Mammary microvascular endothelial cell (primary cell): ENCODE results near the gene NPW. TPM values are rescaled to one million over a fixed set of nuclear protein-coding genes. Genes with fewer than 3 reads are reported as not detected.

Source experiments
- total RNA-seq: library from RNA; depleted of rRNA; stranded (reverse); fragments of >200 nt; gene quantifications from 2 replicates; pipeline ENCODE4 v1.2.3, GENCODE V29; 2015

Gene NPW
- 2.5 and 3.1 TPM in 2 replicates for total RNA-seq

DNA sequence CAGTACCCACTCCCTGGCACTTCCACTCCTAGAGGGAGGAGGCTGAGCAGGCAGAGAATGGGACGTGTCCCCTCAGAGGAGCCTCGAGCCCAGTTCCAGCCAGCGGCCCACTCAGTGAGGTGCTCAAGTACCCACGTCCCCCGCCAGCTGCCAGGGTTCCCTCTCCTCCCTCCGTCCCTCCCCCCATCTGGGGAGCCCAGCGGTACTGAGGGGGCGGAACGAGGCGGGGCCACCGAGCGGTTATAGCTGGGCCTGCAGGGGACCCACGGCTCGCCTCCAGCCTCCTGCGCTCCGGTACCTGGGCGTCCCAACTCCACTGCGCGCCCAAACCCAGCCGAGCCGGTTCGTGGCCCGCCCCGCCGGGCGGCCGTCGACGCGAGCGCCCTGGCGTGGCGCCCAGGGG is at the start of gene NPW:
TSS of gene NPW (plus strand) at position 268 of the 403 bp plus-strand sequence.

DNA sequence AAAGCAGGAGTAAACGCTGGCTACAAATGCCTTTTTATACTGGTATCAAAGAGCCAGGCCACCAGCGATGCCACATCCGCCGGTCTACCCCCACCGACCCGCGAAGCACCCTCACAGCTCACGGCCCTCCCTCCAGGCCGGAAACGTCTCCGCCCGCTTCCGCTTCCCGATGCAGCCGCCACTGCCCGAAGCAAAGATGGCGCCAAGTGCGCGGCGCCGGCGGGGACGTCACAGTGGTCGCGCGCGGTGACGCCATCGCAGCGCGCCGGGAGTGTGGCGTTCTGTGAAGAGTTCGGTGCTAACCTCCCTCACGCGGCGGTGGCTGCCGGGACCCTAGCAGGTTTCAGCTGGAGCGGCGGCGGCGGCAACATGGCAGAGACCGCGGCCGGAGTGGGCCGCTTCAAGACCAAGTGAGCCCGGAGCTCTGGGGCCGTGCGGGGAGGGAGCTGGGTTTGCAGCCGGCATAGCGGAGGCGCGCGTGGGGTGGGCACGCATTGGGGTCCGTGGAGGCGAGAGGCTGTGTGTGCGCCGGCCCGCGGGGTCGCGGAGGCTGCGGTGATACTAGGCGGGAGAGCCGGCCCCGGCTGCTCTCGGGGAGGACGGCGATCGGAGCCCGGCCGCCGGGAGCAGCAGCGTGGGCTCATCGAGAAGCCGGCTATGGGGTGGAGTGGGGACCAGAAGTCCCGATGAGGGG is 47.6 kb upstream of the NPW start, which contains the start of gene TBL3:
TSS of gene TBL3 (plus strand) at position 258 of the 694 bp plus-strand sequence. CDS start at position 370, 112 bp downstream.

DNA sequence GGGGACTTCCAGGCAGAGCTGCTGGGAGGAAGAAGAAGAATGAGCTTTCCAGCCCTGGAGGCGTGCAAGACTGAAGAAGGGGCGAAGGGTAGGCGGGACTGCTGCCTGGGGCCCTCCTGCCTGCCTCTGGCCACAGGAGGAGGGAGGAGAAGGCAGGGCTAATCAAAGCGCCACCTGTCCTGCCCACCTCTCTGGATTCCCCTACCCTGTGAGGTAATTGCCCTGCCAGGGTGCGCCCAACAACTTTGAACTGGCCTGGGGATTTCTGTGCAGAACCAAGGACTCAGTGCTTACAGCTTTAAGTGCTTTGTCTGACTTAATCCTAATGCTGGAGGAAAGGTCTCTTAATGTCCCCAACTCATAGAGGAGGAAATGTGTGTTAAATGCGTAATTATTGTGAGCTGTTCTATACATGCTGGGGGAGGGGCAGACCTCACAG is 38.2 kb upstream of the NPW start, which contains the start of gene NOXO1:
TSS of gene NOXO1 (minus strand) at position 72 of the 439 bp plus-strand sequence. CDS start 290 bp downstream, outside the sequence.

DNA sequence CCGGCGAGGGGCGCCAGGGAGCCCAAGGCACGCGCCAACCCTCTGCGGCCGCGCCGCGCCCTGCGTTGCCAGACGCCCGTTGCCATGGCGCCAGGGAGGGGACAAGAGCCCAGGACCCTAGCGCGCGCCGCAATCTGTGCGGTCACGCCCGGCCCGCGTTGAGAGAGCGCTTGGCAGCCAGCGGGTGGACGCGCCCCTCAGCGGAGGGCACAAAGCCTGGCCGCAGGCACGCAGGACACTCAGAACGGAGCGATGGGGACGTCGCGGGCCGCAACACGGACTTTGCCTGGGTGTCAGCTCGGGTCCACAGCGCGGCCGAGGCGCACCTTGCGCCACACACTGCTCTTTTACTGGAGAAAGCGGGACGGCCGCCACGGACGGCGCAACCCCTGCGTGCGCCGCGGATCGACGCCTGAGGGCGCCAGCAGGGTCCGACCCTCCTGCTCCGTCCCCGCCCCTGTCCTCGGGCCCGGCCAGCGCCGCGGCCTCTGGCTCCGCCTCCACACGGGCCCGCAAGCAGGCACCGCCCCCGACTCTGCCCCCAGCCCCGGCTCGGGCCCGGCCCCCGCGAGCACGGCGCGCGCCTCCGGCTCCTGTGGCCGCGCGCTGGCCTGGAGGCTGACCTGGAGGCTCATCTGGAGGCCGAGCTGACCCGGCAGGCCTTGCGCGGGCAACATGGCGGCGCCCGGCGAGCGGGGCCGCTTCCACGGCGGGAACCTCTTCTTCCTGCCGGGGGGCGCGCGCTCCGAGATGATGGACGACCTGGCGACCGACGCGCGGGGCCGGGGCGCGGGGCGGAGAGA is 35.8 kb upstream of the NPW start, which contains the start of gene GFER:
TSS of gene GFER (plus strand) at position 650 of the 803 bp plus-strand sequence. CDS start at position 676, 26 bp downstream.

DNA sequence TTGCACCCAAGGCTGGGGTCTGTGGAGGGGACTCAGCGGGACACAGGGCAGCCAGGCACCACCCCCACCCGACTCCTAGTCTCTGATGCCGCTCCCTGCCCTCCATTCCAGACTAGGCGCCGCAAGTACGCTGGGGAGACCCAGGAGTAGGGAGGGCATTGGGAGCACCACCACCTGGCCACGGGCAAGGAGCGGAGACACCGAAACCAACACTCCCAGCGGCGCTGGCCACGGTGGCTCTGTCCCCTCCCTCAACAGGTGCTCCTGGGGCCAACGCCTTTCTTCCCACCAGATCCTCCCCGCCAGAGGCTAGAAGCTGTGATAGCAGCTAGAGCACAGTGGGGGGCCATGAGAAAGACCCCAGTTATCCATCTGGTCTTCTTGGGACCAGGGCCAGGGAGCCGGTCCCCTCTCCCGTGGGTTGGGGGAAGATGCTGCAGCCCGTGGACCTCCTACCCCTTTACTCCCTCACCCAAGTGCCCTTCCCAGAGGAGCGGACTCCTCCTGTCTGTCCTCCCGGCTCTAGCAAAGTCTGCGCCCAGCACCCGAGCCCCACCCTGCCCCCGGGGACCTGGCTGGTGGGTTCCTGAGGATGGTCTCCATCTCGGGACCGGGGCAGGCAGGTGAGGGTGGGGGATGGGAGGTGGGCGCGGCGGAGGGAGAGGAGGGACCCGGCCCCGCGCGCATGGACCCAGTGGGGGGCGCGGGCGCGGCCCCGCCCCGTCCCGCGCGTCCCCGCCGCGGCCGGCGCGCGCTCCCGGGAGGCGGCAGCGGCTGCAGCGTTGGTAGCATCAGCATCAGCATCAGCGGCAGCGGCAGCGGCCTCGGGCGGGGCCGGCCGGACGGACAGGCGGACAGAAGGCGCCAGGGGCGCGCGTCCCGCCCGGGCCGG is 30.1 kb upstream of the NPW start, which contains the start of gene SYNGR3:
TSS of gene SYNGR3 (plus strand) at position 762 of the 892 bp plus-strand sequence. CDS start 133 bp downstream, outside the sequence.

GRCh38 chr16:2009791-2010510 is 9.6 kb upstream of the NPW start, which contains the start of gene ZNF598:
Gene ZNF598, minus strand, starts transcription at chr16:2009821.

GRCh38 chr16:2026461-2027023 is 7.0 kb downstream of the NPW start, which contains the start of gene NHERF2:
Gene NHERF2, plus strand, starts transcription at chr16:2026902. Its CDS starts 104 bp downstream, at chr16:2027006.

GRCh38 chr16:2047330-2048115 is 27.9 kb downstream of the NPW start, which contains the start of the genes NTHL1 and TSC2:
Gene NTHL1, minus strand, starts transcription at chr16:2047834. Its CDS starts 11 bp downstream, at chr16:2047823.
Gene TSC2, plus strand, starts transcription at chr16:2047985. Its CDS starts 631 bp downstream, at chr16:2048616.

Other genes with a start within 250 kb of the NPW start
- 61.8 and 63.7 TPM in 2 replicates for gene NME3, start 248.2 kb upstream of the NPW start, total RNA-seq
- 2.8 and 4.3 TPM in 2 replicates for gene EME2, start 247.0 kb upstream of the NPW start, total RNA-seq
- 150 and 160 TPM in 2 replicates for gene MRPS34, start 246.7 kb upstream of the NPW start, total RNA-seq
- 36.9 and 43.6 TPM in 2 replicates for gene SPSB3, start 237.2 kb upstream of the NPW start, total RNA-seq
- gene NUBP2, start 236.8 kb upstream of the NPW start, total RNA-seq, result 118 and 164 TPM in 2 replicates
- not detected in 2 replicates for gene IGFALS, start 226.1 kb upstream of the NPW start, total RNA-seq
- gene HAGH, start 193.0 kb upstream of the NPW start, total RNA-seq, result 106 and 119 TPM in 2 replicates
- gene FAHD1, start 192.6 kb upstream of the NPW start, total RNA-seq, result 70.9 and 86.8 TPM in 2 replicates
- not detected in 2 replicates for gene MEIOB, start 147.6 kb upstream of the NPW start, total RNA-seq
- not detected in 2 replicates for gene HS3ST6, start 101.4 kb upstream of the NPW start, total RNA-seq
- 10.1 and 13.7 TPM in 2 replicates for gene MSRB1, start 76.6 kb upstream of the NPW start, total RNA-seq
- not detected in 2 replicates for gene RPL3L, start 65.1 kb upstream of the NPW start, total RNA-seq
- gene NDUFB10, start 60.2 kb upstream of the NPW start, total RNA-seq, result 312 and 315 TPM in 2 replicates
- 2,922 and 2,947 TPM in 2 replicates for gene RPS2, start 55.0 kb upstream of the NPW start, total RNA-seq
- not detected in 2 replicates for gene RNF151, start 52.9 kb upstream of the NPW start, total RNA-seq
- 79.4 and 104 TPM in 2 replicates for gene TBL3, start 47.7 kb upstream of the NPW start, total RNA-seq
- gene NOXO1, start 38.3 kb upstream of the NPW start, total RNA-seq, result 1.00 TPM in 1 of 2 replicates, not detected in the other
- 15.4 and 15.9 TPM in 2 replicates for gene GFER, start 35.6 kb upstream of the NPW start, total RNA-seq
- 0.25 and 0.87 TPM in 2 replicates for gene SYNGR3, start 29.8 kb upstream of the NPW start, total RNA-seq
- gene ZNF598, start 10.0 kb upstream of the NPW start, total RNA-seq, result 55.6 and 61.8 TPM in 2 replicates
- gene NHERF2, start 7.1 kb downstream of the NPW start, total RNA-seq, result 236 and 238 TPM in 2 replicates
- gene NTHL1, start 28.0 kb downstream of the NPW start, total RNA-seq, result 45.7 and 53.0 TPM in 2 replicates
- 35.2 and 36.0 TPM in 2 replicates for gene TSC2, start 28.2 kb downstream of the NPW start, total RNA-seq
- gene PKD1, start 116.1 kb downstream of the NPW start, total RNA-seq, result 37.0 and 46.6 TPM in 2 replicates
- 0.13 and 1.3 TPM in 2 replicates for gene RAB26, start 128.8 kb downstream of the NPW start, total RNA-seq
- 81.7 and 89.8 TPM in 2 replicates for gene TRAF7, start 136.0 kb downstream of the NPW start, total RNA-seq
- gene CASKIN1, start 176.8 kb downstream of the NPW start, total RNA-seq, result not detected in 2 replicates
- 66.0 and 79.9 TPM in 2 replicates for gene MLST8, start 185.7 kb downstream of the NPW start, total RNA-seq
- 1.7 and 7.1 TPM in 2 replicates for gene BRICD5, start 191.1 kb downstream of the NPW start, total RNA-seq
- 25.6 and 31.4 TPM in 2 replicates for gene PGP, start 195.1 kb downstream of the NPW start, total RNA-seq
- gene E4F1, start 203.8 kb downstream of the NPW start, total RNA-seq, result 25.5 and 34.3 TPM in 2 replicates
- not detected in 2 replicates for gene DNASE1L2, start 216.7 kb downstream of the NPW start, total RNA-seq
- 46.1 and 49.1 TPM in 2 replicates for gene ECI1, start 231.8 kb downstream of the NPW start, total RNA-seq
- 164 and 180 TPM in 2 replicates for gene RNPS1, start 248.3 kb downstream of the NPW start, total RNA-seq